Measurements from ENCODE around the gene SMG7.

The SMG7 gene

DNA sequence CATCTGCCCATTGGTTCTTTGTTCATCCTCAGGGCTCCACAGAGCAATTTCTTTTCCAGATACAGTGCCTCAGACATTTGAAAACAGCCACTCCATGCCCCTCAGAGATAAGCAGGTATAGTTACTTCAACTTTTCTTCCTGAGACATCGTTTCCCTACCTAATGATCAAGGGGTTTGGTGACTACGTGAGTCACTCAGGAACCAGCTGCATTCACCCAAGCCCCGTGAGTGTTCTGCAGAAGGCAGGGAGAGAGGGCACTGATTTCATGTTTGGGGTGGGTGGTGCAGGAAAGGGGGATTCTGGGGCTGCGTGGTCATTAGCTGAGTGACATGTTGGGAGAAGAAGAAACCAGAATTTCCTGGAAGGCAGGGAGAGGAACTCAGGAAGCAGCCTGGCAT lies 93.0 kb downstream of the SMG7 start:
- DNase-seq (ENCODE audit: low spot score): no peak

GRCh38 chr1:183566026-183566425 lies 93.7 kb downstream of the SMG7 start:
- DNase-seq (ENCODE audit: low spot score): no peak

GRCh38 chr1:183567584-183567983 lies 95.3 kb downstream of the SMG7 start:
- no peak for DNase-seq (ENCODE audit: low spot score)

GRCh38 chr1:183568176-183569021 lies 96.1 kb downstream of the SMG7 start:
- DNase-seq (ENCODE audit: low spot score): no peak

GRCh38 chr1:183569141-183569540 lies 96.8 kb downstream of the SMG7 start:
- DNase-seq (ENCODE audit: low spot score): no peak

GRCh38 chr1:183569801-183570200 lies 97.5 kb downstream of the SMG7 start:
- DNase-seq (ENCODE audit: low spot score): no peak

DNA sequence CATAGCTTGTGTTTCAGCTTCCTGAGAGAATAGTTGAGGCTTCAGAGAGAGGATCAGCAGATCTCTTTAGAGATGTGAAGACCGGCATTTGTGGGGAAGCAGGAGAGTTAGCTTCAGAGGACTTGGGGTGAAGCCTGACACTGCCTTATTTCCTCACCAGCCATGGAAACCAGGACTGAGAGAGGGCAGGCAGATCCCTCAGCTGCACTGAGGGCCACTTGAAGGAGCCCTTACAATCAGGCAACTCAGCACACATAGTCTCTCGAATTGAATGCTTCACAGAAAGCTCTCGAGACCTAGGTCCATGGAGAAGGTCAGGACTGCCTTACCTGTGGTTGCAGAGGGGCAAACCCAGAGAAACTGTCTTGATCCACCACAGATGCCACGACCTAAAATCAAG lies 98.2 kb downstream of the SMG7 start:
- no peak for DNase-seq (ENCODE audit: low spot score)

- DNase-seq (ENCODE audit: low spot score): no peak
Measured at GRCh38 chr1:183571678-183572268, 99.5 kb downstream of the SMG7 start.

DNA sequence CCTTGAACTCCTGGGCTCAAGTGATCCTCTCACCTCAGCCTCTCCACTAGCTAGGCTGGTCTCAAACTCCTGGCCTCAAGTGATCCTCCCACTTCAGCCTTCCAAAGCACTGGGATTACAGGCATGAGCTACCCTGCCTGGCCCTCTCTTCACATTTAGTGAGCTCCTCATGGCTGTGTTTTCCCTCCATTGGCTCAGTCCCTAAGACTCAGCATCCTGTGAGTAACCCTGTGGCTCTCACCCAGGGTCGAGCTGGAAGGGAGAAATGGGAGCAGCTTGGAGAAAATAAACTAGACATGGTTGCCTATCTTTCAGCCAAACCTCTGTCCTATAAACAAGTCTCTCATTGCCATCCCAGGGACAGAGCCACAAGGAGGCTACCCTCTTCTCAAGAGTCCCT lies 100.4 kb downstream of the SMG7 start:
- no peak for DNase-seq (ENCODE audit: low spot score)

- DNase-seq (ENCODE audit: low spot score): no peak
Measured at GRCh38 chr1:183575606-183576005, 103.3 kb downstream of the SMG7 start.

- DNase-seq (ENCODE audit: low spot score): no peak
Measured at GRCh38 chr1:183576537-183576936, 104.2 kb downstream of the SMG7 start.

DNA sequence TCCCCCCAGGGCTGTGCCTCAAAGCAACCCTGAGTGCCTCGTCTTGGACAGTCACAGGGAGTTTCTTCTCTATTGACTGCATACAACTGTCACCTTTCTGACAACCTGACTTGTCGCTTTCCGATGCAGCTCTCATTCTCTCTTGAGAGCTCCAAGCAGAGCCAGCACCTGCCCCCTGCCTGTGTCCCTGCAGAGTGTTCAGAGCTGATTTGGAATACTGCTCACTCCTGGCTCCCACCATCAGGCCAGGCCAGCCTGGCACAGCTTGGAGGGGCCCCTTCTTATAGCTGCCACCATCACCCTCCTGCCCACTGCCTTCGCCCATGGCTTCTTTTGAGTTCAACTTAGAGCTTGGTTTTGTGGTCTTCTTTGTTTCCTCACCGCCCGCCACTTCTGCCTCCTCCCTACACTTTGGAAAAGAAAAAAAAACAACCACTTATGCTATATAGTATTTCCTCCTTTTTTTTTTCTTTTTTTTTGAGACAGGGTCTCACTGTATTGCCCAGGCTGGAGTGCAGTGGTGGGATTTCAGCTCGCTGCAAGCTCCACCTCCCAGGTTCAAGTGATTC lies 105.7 kb downstream of the SMG7 start:
- no peak for DNase-seq (ENCODE audit: low spot score)

GRCh38 chr1:183578856-183579255 lies 106.6 kb downstream of the SMG7 start:
- no peak for DNase-seq (ENCODE audit: low spot score)

GRCh38 chr1:183580281-183580682 lies 108.0 kb downstream of the SMG7 start:
- DNase-seq (ENCODE audit: low spot score): peak; percentile 75

DNA sequence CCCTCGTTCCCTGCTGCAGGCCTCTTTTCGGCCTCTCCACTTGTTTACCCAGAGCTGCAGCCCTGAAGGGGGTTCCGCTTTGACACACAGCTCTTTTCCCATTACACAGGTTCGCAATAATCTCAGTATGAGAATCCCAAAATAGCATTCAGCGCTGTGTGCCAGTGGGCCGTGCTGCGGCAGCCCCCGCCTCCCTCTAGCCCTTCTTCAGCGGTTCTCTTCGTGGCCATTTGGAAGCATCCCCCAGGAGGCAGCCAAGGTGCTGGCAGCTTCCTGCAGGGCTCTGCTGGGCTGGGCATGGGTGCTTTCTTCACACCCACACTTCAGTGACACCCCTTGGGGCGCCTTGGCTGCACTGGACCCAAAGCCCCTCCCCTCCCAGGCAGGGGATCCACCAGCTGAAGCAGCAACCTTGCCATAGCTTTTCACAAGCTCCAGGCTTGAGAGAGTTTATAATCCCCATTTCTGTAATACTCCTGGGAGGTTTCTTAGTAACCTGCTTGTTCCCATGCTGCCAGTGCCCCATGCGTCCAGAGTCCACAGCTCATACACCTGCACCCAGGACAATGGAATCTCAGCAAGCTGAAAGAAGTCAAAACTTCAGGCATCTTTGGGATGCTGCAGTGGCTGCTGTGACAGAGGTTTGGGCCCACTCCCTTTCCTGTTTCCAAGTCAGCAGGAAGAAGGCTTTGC lies 109.9 kb downstream of the SMG7 start:
- DNase-seq (ENCODE audit: low spot score): no peak

GRCh38 chr1:183583466-183583865 lies 111.2 kb downstream of the SMG7 start:
- DNase-seq (ENCODE audit: low spot score): no peak

DNA sequence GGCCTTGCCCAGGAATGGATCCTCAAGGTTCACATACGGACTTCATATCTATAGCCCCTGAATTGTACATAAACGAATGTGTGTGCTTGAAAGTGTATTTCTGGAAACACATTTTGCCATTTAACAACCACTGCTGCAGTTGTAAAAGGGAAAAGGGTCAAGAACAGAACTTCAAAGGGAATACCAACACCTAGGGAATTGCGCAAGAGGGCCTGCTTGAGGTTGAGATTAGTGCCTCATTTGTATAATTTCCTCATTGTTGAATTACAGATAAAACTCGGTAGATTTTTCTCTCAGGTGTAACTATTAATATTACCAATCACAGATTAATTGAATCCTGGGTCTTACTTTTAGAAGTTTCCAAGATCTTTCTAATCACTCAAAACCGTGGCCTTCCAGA lies 111.8 kb downstream of the SMG7 start:
- no peak for DNase-seq (ENCODE audit: low spot score)

GRCh38 chr1:183585038-183585437 lies 112.7 kb downstream of the SMG7 start:
- no peak for DNase-seq (ENCODE audit: low spot score)

GRCh38 chr1:183586455-183586854 lies 114.2 kb downstream of the SMG7 start:
- DNase-seq (ENCODE audit: low spot score): no peak

DNA sequence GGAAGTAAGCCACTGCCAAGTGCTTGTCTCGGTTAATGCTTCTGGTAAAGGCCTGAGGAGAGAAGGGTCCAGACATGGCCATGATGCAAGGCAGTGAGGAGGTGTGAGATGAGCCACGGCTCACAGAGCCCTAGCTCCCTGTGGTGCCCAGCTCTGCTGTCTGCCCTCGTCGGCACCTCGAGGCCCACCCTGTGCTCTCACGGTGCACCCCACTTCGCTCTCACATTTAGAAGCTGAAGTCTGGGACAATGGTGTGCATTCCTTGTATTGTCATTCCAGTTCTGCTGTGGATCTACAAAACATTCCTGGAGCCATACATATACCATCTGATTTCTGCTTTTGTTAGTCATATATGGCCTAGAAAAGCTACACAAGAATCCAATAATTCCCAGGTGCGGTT lies 114.6 kb downstream of the SMG7 start:
- DNase-seq (ENCODE audit: low spot score): no peak

DNA sequence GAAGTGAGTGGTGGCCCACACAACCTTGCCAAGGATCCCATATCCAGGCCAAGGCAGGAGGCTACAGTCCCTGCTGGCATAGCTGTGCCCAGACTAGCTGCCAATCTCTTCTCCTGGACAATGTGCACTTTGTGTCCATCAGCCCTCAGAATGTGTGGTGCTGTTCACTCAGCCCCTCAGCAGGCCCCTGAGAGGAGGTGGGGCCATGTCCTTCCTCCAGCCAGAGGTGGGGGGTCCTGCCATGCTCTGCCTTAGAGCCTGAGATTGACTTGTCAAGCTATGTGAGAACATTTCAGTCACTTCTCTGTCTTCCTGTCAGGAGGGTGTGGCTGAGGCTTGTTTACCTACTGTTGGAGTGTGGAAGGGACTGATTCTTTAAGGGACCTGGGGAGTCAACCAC lies 116.5 kb downstream of the SMG7 start:
- DNase-seq (ENCODE audit: low spot score): no peak

GRCh38 chr1:183589384-183589783 lies 117.1 kb downstream of the SMG7 start:
- DNase-seq (ENCODE audit: low spot score): no peak

DNA sequence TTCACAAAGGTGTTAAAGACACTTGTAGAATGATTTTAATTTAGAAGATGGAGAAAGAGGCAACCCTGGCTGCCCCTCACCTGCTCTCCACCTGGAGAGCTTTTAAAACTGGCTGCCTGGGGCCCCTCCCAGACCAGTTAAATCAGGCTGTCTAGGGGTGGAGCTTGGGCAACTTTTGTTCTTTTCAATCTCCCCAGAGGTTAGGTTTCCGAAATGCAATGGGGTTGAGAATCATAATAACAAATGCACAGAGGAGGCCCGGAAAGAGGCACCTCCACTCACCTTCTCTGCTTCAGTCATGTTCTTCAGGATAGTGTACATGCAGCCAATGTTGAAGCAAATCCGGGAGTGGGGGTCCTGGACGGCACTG lies 117.6 kb downstream of the SMG7 start:
- DNase-seq (ENCODE audit: low spot score): no peak
